ENCODE data around the gene HOMER2.
"Not testable (repeated sequence)": the region's sequence is repeated elsewhere in the genome, so short reads cannot be mapped to it uniquely, and the experiment has no call there.

The HOMER2 gene

DNA sequence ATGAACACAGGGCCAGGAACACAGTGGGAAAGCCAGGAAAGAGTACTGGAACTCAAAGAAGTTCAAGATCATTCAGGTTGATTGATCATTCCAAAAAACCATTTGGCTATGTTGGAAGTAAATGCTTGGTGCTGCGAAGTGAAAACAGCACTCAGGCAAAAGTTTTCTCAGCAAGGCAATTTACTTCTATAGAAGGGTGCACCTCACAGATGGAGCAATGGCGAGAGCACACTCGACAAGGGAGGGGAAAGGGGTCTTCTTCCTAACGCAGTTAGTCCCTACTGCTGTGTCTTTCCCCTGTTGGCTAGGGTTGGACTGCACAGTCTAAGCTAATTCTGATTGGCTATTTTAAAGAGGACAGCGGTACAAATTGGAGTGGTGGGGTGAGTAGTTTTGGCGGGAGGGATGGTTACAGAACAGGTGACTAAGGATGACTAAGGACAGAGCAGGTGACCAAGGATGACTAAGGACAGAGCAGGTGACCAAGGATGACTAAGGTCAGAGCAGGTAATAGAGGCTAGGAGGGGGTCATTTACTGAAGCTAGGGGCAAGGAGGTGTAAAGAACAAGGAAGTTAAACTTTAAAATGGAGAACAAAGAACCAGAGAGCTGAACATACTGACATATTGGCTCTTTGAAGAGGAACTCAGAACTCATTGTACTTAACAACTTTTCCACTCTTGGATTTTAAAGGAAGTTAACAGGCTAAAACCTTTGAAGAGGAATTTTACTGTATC lies 43.3 kb downstream of the HOMER2 start:
- DNase-seq (ENCODE audit: low read depth, low spot score), result no peak
- H3K4me3 ChIP-seq (ENCODE audit: low read length), result no peak overlapping the region

DNA sequence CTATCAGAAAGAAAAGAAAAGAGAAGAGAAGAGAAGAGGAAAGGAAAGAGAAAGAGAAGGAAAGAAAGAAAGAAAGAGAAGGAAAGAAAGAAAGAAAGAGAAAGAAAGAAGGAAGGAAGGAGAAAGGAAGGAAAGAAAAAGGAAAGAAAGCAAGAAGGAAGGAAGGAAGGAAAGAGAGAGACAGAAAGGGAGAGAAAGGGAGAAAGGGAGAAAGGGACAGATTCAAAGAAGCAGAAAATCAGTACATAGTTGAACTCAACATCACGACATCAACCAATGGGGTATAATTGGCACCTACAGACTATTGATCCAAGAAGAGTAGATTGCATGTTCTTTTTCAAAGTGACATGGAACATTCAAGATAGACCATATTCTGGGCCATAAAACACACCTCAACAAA lies 45.2 kb downstream of the HOMER2 start:
- no peak for DNase-seq (ENCODE audit: low read depth, low spot score)

DNA sequence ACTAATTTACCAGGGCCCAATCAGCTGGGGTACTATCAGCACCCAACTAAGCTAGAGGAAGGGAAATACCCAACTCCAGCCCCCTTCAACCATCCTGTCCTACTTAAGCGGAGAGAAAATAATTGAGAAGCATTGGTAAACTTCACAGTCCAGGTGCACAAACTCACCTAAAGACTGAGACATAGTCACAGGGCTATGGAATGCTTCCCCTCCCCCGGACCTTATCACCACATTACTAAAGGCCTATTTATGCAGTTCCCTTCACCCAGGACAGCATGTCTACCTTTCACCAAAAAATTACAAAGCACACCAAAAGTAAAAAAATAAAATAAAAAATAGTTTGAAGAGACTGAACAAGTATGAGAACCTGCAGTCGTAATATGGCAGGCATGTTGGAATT lies 47.9 kb downstream of the HOMER2 start:
- H3K4me3 ChIP-seq (ENCODE audit: low read length), result no peak overlapping the region
- DNase-seq (ENCODE audit: low read depth, low spot score), result no peak

More for the DNA sequence above, 45.2 kb downstream of the HOMER2 start:
- no peak overlapping the region for H3K4me3 ChIP-seq (ENCODE audit: low read length)

DNA sequence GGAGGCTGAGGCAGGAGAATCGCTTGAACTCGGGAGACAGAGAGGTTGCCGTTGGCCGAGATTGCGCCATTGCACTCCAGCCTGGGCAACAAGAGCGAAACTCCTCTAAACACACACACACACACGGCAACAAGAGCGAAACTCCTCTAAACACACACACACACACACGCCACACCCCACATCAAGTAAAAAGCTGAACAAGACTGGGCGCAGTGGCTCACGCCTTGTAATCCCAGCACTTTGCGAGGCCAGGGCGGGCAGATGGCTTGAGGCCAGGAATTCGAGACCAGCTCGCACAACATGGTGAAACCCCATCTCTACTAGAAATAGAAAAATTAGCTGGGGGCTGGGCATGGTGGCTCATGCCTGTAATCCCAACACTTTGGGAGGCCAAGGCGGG lies 49.0 kb downstream of the HOMER2 start:
- no peak for DNase-seq (ENCODE audit: low read depth, low spot score)
- no peak overlapping the region for H3K4me3 ChIP-seq (ENCODE audit: low read length)

DNA sequence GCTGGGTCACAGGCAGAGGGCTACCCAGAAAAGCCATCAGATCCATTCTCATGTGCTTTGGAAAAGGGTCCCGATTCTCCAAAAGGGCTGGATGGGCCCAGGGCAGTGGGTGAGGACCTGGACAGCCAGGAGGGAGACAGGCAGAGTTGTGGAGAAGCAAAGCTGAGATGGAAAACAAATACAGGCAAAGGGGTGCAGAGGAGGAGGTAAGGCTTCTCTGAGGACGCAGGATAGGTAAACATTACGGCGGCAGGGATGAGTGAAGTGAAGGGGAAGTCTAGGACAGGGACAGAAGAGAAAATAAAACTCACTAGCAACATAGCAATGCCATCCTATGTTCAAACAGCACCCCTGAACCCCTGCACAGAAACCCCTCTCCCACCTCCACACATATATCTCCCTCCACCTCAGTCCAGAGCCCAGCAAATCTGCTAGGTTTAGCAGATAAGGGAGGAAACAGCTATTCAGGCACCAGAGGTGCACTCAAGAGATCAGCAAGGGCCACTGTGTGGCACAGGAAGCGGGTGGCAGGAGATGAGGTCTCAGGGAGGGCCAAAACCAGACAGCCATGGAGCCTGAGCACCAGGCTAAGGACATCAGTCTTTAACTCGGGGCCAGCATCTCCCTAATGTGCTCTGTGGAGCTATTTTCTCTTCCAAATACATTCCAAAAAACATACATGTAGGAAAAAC lies 51.3 kb downstream of the HOMER2 start:
- no peak overlapping the region for H3K4me3 ChIP-seq (ENCODE audit: low read length)
- no peak for DNase-seq (ENCODE audit: low read depth, low spot score)

DNA sequence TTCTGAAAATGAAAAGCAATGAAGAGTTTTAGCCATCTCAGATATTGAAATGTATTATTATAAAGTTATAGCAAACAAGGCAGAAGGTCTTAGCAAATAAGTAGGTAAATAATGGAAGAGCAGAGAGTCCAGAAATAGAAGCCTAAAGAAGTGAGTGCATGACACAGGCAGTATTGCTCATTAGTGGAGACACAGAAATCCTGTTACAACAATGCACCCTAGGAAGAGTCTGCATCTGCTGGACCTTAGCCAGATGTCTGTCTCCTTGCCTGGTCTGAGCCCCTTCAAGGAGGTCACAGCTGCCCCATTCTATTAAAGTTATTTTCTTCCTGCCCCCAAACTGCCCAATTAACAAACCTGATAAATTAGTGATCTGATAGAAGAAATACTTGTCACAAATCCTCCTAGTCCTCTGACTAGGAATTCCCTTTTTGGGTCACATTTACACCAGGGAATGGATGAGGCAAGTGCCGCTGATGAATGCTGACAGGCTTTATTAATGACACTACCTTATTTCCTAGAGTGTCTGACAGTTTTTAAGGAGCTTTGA lies 51.9 kb downstream of the HOMER2 start:
- DNase-seq (ENCODE audit: low read depth, low spot score), result no peak
- no peak overlapping the region for H3K4me3 ChIP-seq (ENCODE audit: low read length)

DNA sequence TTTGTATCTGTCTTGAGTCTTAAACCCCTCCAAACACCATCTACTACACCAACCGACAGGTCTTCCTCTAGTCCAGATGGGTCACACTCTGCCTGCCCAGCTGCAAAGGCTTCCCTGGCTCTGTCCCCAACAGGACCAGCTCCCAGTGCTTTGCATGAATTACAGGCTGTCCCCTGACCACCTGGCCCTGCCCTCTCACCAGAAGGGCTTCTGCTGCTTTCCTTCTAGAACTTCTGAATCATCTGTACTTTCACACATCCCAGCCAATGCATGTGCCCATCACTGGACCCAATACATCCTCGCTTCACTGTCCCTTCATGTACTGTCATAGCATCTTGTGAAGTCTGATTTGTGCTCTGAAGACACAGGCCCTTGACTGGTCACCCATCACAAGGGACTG lies 53.6 kb downstream of the HOMER2 start:
- no peak overlapping the region for H3K4me3 ChIP-seq (ENCODE audit: low read length)
- no peak for DNase-seq (ENCODE audit: low read depth, low spot score)

DNA sequence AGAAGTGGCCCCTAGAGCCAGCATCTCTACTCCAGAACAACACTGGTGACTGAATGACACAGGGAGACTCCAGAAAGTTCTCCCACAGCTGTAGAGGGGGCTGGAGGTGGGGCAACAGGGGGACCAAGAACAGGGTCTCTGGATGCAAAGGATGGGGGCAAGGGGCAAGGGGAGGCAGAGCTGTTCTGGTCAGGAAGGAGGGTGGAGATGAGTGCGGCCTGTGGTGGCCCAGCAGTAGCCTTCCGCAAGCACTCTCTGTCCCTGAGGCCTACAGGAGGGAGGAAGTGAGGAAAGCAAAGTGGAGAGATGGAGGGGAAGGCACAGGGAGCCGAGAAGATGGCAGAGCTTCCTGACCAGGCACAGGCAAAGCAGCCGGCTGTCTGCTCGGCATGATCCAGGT lies 56.5 kb downstream of the HOMER2 start:
- H3K4me3 ChIP-seq (ENCODE audit: low read length), result no peak overlapping the region
- no peak for DNase-seq (ENCODE audit: low read depth, low spot score)

DNA sequence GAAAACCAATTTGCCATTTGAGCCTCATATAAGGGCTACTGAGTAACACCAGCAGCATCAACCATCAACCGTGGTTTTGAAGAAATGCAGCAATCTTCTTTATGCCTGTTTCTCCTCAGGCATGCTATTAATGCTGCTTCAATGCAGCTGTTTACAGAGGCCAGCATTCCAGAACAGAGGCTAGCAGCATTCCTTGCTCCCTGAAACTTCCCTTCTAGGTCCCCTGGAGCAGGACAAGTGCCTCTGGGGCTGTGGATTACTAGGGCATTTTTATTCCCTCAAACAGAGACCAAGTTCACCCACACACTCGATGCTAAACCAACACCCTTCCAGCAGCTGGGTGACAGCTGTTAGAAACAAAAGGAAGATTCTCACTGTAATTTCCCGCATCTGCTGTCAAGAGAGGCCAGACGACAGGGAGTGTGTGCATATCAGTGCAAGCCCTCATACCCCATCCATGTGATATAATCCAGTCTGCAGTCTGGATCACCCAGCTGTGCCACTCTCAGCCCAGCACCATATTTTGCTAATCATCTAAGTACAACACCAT lies 57.5 kb downstream of the HOMER2 start:
- DNase-seq (ENCODE audit: low read depth, low spot score), result no peak
- H3K4me3 ChIP-seq (ENCODE audit: low read length), result no peak overlapping the region

DNA sequence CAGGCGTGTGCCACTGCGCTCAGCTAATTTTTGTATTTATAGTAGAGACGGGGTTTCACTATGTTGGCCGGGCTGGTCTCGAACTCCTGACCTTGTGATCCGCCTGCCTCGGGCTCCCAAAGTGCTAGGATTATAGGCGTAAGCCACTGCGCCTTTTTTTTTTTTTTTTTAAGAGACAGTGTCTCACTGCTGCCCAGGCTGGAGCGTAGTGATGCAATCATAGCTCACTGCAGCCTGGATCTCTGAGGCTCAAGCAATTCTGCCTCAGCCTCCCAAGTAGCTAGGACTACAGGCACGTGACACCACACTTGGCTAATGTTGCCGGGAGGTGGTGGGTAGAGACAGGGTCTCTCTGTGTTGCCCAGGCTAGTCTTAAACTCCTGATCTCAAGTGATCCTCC lies 59.0 kb downstream of the HOMER2 start:
- DNase-seq (ENCODE audit: low read depth, low spot score); H3K4me3 ChIP-seq (ENCODE audit: low read length): not testable (repeated sequence)

DNA sequence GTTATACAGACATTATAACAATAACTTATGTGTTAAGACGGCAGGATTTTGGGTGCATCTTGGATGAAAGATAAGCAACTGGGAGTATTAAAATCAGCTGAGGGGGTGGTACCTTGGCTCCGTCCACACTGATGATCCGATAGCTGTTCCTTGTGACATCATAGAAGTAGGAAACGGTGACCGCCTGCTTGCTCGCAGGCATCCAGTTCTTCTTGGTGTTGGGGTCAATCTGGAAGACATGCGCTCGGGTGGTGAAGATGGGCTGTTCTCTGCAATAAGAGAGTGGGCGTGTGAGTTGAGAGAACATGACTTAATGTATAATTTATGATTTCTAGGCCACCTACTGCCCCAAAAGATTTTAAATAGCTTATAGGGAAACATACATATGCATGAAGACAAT lies 59.9 kb downstream of the HOMER2 start:
- DNase-seq (ENCODE audit: low read depth, low spot score), result no peak
- H3K4me3 ChIP-seq (ENCODE audit: low read length), result no peak overlapping the region

DNA sequence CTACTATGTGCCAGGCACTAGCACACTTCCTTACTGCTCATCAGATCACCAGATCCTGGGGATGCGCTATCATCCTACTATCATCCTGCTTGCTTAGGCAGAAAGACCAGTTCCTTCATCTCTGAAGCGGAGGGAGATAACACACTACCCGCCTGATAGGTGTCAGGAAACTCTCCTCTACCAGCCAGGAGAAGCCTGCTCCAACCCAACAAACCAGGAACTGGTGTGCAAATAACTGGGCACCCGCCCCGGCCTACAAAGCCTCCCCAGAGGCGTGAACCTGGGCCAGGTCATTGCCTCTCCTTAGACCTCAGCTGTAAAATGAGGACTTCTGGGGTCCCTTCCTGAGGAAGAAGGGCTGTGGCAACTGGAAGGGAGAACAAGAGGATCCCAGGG lies 61.5 kb downstream of the HOMER2 start:
- DNase-seq (ENCODE audit: low read depth, low spot score), result no peak

DNA sequence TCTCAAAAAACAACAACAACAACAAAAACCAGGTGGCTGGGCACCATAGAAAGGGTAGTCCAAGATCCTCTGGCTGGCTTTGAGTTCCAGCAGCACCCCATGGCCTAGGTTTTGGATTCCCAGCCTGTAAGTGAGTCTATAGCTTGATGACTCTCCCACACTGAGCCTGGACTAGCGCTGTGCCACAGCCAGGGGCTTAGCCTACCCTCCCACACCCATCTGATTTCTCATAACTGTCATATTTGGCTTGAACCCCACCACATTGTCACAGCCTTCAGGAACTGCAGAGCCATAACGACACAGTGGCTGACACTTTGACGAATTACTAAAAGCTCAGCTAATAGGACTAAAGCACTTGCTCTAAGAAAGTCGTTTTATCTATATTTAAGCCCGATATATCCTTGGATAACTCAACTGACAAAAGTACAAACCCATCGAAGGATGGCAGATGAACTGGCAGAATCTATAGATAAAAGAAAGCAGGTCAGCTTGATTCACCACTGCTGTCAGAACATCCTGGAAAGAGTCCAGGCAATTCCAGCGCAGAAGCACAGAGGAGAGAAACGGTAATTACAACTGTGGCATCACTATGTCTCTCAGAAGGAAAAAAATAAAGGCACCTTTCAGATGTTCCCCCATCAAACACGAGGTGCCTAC lies 62.1 kb downstream of the HOMER2 start:
- no peak for DNase-seq (ENCODE audit: low read depth, low spot score)
- H3K4me3 ChIP-seq (ENCODE audit: low read length), result no peak overlapping the region

More for the DNA sequence above, 61.5 kb downstream of the HOMER2 start:
- H3K4me3 ChIP-seq (ENCODE audit: low read length), result no peak overlapping the region

DNA sequence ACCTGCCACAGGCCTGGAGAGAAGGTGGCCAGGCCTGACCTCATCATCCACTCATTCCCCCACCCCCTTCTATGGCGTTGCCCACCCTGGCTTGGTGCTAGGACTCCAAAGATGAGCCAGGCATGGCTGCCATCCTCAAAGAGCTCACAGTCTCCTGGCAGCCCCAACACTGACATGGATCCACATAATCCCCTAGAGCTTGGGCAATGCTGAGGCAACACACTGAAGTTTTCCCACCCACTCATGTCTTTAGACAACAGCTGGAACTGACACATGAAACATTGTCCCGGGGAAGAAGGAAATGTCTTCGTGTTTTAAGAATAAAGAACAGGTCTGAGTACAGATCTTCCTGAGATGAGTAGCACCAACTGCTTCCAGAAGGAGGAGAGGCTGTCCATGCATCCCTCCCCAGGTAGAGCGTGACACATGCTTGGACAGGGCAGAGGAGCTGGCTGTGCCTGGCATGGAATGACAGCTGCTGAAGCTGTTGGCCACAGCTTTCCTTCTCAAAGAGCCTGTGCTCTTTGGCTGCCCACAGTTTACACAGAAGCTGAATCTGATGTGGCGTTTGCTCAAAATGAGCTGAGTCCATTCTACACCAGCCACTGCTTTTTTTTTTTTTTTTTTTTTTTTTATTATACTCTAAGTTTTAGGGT lies 70.1 kb downstream of the HOMER2 start:
- no peak for DNase-seq (ENCODE audit: low read depth, low spot score)

DNA sequence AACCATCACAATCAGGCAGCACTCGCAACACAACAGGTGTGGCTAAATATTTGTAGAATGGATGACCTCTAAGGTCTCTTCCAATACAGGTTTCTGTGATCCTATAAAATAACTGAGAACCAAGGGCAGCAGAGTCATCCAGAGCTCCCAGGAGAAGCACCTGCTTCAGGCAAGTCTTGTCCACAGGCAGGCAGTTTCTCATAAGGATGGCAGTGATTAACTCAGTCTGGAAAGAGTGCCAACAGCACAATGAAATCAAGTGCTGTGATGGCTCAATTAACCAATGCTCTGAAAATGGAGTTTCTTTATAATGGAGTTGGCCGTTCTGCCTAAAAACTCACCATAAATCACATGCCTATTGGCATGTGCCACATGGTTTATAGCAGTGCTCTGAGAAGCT lies 70.8 kb downstream of the HOMER2 start:
- no peak for DNase-seq (ENCODE audit: low read depth, low spot score)
- H3K4me3 ChIP-seq (ENCODE audit: low read length), result no peak overlapping the region

More for the DNA sequence above, 70.1 kb downstream of the HOMER2 start:
- H3K4me3 ChIP-seq (ENCODE audit: low read length), result no peak overlapping the region

DNA sequence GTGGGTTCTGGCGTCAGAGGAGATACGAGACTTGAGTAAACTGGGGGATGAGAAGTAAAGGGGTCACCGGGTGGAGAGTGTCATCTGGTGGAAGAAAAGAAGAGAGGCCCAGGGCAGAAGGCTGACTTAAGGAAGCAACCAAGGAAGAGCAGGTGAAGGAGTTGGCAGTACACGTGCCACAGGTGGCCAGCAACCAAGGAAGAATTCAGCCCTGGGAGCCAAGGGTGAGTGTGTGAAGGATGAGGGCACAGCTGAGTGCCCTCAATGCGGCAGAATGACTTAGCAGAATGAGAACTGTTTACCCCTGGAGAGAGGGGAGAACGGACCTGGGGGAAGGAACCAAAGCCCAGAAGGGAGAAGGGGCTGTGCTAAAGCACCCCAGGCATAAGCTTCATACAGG lies 71.8 kb downstream of the HOMER2 start:
- no peak overlapping the region for H3K4me3 ChIP-seq (ENCODE audit: low read length)

DNA sequence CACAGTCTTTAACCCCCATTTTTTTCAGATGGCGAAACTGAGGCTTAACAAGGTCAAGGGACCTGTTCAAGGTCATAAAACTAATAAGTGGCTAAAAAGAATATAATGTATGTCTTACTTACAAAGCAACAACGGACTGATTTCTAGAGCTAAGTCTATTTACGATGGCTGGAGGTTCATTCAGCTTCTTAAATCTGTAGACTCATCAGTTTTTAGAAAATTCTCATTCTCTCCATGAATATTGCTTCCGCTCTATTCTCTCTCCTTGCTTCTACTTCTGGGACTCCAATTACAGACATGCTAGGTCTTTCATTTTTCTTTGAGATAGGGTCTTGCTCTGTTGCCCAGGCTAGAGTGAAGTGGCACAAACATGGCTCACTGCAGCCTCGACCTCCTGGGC lies 74.2 kb downstream of the HOMER2 start:
- H3K4me3 ChIP-seq (ENCODE audit: low read length), result no peak overlapping the region
- no peak for DNase-seq (ENCODE audit: low read depth, low spot score)

More for the DNA sequence above, 71.8 kb downstream of the HOMER2 start:
- DNase-seq (ENCODE audit: low read depth, low spot score), result no peak

DNA sequence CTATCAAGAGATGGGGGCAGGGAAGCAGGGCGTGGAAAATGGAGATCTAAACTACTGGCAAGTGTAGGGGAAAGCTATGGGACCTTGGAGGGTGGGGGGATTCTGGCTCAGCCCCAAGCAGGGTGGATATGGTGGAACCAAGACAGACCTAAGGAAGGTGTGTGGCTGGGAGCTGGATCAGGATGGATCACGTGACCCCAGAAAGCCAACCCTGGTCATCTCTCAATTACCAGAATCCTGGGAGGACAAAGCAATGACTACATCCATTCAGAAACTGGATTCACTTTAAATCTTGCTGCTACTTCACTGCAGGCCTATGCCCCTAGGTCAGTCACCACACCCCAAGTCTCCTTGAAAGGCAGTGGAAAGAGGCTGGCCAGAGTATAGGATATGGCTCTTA lies 74.7 kb downstream of the HOMER2 start:
- no peak overlapping the region for H3K4me3 ChIP-seq (ENCODE audit: low read length)
- DNase-seq (ENCODE audit: low read depth, low spot score), result no peak

DNA sequence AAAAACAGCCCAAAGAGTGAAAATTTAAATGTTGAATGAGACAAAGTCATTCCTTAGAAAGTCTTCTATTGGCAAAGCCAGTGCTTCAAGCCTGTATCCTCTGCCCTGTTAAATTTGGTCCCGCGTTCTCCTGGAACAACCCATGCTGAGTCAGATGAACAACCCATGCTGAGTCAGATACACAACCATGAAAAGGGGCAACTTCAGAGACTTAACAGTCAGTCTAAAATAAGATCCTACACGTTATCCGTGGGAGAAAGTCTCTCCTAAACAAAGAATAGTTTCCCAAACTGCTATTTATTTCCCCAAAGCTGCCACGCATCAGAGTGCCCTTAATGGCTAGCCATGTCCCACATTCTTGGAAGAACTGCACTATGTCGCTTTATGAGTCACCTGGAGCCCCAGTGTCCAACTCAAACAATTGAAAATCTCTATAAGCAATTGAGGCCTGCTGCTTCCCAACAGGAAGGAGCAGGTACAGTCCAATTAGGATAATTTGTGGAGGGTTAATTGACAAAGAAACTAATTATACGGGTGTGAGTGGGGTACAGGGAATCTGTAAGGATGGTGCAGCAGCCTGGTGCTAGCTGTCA lies 77.0 kb downstream of the HOMER2 start:
- H3K4me3 ChIP-seq (ENCODE audit: low read length), result no peak overlapping the region
- no peak for DNase-seq (ENCODE audit: low read depth, low spot score)

All from Jurkat, Clone E6-1 (cell line).